DND-41 (cell line): ENCODE results near the gene ZDHHC16.

Source experiments
- ATAC-seq: fragments of 200-7000 bp; cut with Tn5 transposase; 3 replicates; pipeline ENCODE4 v1.9.1; 2021; ENCODE audit warnings: low read depth; ENCODE audit not compliant: insufficient read depth
- DNase-seq: peaks from one replicate; pipeline ENCODE4 v3.0.0-alpha.2; 2020
- H2AFZ ChIP-seq: 2 replicates; pipeline ENCODE4 v1.6.0; 2012; ENCODE audit warnings: low read depth, low read length
- H3K27ac ChIP-seq: 2 replicates; pipeline ENCODE4 v1.5.1; 2012; ENCODE audit warnings: low read length, inconsistent platforms
- H3K27me3 ChIP-seq: fragments of 200-600 bp; sonication (generic); 2 replicates; pipeline ENCODE4 v1.6.0; 2012; ENCODE audit warnings: low read length, mild to moderate bottlenecking, inconsistent platforms; ENCODE audit not compliant: insufficient read depth, poor library complexity
- H3K36me3 ChIP-seq: 2 replicates; pipeline ENCODE4 v1.5.1; 2012; ENCODE audit warnings: low read length, inconsistent platforms; ENCODE audit not compliant: insufficient read depth
- H3K4me1 ChIP-seq: 2 replicates; pipeline ENCODE4 v1.5.1; 2012; ENCODE audit warnings: mild to moderate bottlenecking, low read length; ENCODE audit not compliant: insufficient read depth
- H3K4me2 ChIP-seq: 2 replicates; pipeline ENCODE4 v1.6.0; 2012; ENCODE audit warnings: mild to moderate bottlenecking, moderate library complexity, low read length, inconsistent platforms; ENCODE audit not compliant: insufficient read depth
- H3K4me3 ChIP-seq, 2 experiments: fragments of 200-600 bp in 1 of 2; shearing (Covaris generic) in 1 of 2; 2 replicates each; pipeline ENCODE4 v1.5.1; 2012 to 2016; ENCODE audit warnings: inconsistent platforms in 2 of 2, low read length in 2 of 2, mild to moderate bottlenecking in 2 of 2, low read depth in 1 of 2, moderate library complexity in 1 of 2
- H3K79me2 ChIP-seq: 2 replicates; pipeline ENCODE4 v1.6.0; 2012; ENCODE audit warnings: low read length, inconsistent platforms; ENCODE audit not compliant: insufficient read depth
- H3K9ac ChIP-seq: 2 replicates; pipeline ENCODE4 v1.6.0; 2012; ENCODE audit warnings: low read depth, mild to moderate bottlenecking, inconsistent platforms, low read length, moderate library complexity
- H3K9me3 ChIP-seq: 2 replicates; pipeline ENCODE4 v1.5.1; 2012; ENCODE audit warnings: low read length, moderate library complexity, mild to moderate bottlenecking, inconsistent platforms; ENCODE audit not compliant: insufficient read depth, severe bottlenecking
- H4K20me1 ChIP-seq: 2 replicates; pipeline ENCODE4 v1.6.0; 2012; ENCODE audit warnings: low read length; ENCODE audit not compliant: insufficient read depth
- CTCF ChIP-seq: IDR thresholded peaks from 2 replicates; pipeline ENCODE4 v1.5.1; 2012; ENCODE audit warnings: borderline replicate concordance, low read length, moderate library complexity, mild to moderate bottlenecking; ENCODE audit not compliant: poor library complexity, severe bottlenecking; ENCODE audit errors: extremely low read depth
- EZH2 ChIP-seq: IDR thresholded peaks from 3 replicates; pipeline ENCODE4 v1.6.1; 2012; ENCODE audit warnings: borderline replicate concordance, low read depth, mild to moderate bottlenecking, moderate library complexity, low read length, inconsistent platforms; ENCODE audit not compliant: severe bottlenecking

ZDHHC16 gene

DNA sequence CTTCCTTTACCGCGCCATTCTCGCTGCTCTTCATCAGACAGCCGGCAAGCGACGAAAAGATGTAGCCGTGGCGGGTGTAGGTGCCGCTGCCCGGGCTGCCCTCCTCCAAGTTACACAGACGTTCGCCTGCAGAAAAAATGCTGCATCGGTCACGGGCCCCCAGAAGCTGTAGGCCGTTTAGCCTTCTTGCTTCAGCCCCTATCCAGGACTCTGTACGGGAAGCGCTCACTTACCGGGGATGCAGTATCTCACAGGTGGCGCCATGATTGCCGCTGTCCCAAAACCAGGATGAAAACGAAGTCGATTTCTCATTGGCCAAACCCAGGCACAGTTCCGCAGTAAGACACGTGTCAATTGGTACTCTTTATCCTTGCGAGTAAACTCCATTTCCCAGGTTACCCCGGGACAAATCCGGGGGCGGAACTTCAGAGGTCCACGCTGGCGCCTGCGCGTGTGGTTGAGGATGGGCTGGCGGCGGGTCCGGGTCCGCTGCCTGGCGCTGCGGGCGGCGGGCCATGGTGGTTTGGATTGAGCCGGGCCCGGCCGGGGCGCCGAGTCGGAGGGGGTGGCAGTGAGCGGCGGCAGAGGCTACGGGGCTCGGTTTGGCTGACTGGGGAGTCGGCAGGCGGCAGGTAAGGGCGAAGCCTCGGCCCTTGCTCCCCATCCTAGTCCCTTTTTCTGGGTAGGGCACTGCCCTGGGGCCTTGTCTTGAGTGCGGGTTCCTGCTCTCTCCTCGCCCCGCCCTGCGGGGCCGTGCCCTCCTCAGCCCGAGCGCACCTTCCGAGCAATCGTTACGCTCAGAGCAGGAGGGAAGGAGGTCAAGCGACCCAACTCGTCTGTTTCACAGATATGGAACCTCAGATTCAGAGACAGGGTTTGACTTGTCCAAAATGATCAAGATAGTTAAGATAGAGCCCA is at the start of gene ZDHHC16, which contains the start of gene EXOSC1:
TSS of gene ZDHHC16 (plus strand) at position 454 of the 918 bp plus-strand sequence. CDS start 5,501 bp downstream, outside the sequence.
TSS of gene EXOSC1 (minus strand) at position 285 of the 918 bp plus-strand sequence. CDS start at position 264, 21 bp downstream.
- peak; percentile 93 for DNase-seq
- Histone ChIP-seq H3K4me1 (peaks cover 31% of the 10 kb centered on the region), H3K9ac (peak within 1 kb of the TSS; percentile 81), H3K9me3 (no peaks in the 10 kb centered on the region), H3K36me3 (peaks cover 18% of the 10 kb centered on the region), H3K4me2 (peak within 1 kb of the TSS; percentile 72), H3K27ac (peak within 1 kb of the TSS; percentile 78), H3K79me2 (peaks cover 76% of the 10 kb centered on the region), H3K4me3 (peak within 1 kb of the TSS; percentile 80 to 97), H3K27me3 (no peaks in the 10 kb centered on the region), H2AFZ (peak within 1 kb of the TSS; percentile 98), H4K20me1 (peaks cover 4% of the 10 kb centered on the region; the same call in 1 of the 2 replicates)
- peak; percentile 97 for ATAC-seq
- peak; percentile 1 for TF ChIP-seq CTCF
- no peak for TF ChIP-seq EZH2

DNA sequence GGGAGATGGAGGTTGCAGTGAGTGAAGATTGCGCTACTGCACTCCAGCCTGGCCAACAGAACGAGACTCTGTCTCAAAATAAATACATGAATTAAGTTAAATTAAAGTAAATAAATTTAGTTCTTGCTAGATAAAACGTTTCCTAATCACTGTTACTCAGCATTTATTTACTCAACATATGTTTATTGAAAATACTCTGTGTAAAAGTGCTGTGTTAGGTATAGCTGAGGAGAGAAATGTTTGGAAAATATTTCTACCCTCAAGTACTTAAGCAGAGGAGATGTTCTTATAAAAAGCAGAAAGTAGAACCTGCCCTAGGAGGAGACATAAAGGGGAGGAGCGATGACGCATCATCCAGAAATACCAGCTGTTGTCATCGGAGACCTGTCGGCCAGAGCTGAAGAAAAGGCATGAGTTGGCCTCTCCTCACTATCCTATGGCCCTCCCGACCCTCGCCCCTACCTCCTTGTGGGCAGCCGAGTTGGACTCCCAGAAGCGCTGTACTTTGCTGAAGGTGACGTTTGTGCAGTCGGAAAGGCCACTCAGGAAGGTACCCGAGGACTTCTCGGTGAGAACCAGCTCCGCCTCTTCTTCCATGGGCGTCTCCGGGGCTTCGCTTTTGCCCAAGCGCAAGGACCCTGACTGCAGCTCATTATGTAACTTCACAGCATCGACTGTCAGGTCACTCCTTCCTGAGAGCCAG is 46.0 kb upstream of the ZDHHC16 start:
- peaks cover 20% of the 10 kb centered on the region; the same call in 1 of the 2 replicates for H3K36me3 ChIP-seq
- H3K27ac ChIP-seq, result no peak overlapping the region
- no peaks in the 10 kb centered on the region for H3K9me3 ChIP-seq
- DNase-seq, result no peak
- TF ChIP-seq EZH2, result no peak
- no peak for TF ChIP-seq CTCF
- ATAC-seq, result no peak
- H2AFZ ChIP-seq, result 0 out of 2 replicates have a peak overlapping the region, but pooled peaks have one; percentile 84
- H3K9ac ChIP-seq, result peak overlapping the region; percentile 59
- peaks cover 3% of the 10 kb centered on the region; the same call in 1 of the 2 replicates for H4K20me1 ChIP-seq
- peak overlapping the region; percentile 80 for H3K4me2 ChIP-seq
- no peaks in the 10 kb centered on the region for H3K27me3 ChIP-seq
- peaks cover 14% of the 10 kb centered on the region for H3K79me2 ChIP-seq
- peaks cover 17% of the 10 kb centered on the region for H3K4me1 ChIP-seq
- peak overlapping the region; percentile 82 to 85; a peak in 3 of 4 replicates for H3K4me3 ChIP-seq

DNA sequence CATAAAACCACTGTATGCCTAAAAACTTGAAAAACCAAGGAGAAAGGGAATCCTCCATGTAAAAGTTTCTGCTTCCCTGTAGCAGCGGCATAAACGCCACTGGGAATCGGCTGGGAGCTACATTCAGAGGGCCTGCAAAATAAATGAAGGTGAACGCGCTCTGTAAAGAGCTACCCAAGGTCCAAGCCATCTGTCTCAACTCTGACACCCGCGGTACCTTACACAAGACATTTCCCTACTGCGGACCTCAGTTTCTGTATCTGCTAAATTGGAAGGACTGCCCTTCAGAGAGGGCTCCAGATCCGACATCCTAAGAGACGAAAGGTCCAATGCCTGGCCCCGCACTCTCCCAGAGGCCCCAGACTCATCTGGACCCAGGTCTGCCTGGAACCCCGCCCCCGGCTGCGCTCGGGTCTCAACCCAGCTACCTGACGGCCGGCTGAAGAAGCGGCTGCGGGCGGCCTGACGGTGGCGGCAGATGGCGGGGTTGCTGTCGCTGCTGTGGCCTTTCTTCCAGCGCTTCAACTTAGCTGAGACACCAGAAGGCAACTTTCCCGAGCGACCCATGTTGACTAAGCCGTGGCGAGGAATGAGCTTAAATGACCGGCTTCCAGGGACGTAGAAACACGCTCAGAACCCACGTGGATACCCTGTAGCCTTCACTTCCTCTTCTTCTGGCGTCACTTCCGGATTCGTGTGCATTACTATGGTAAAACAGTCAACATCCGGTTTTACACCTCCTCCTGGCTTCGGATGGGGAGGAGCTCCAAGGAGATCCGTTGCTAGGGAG is 45.1 kb upstream of the ZDHHC16 start, which contains the start of gene RRP12:
TSS of gene RRP12 (minus strand) at position 676 of the 790 bp plus-strand sequence. CDS start at position 567, 109 bp downstream.
- peaks cover 3% of the 10 kb centered on the region; the same call in 1 of the 2 replicates for H4K20me1 ChIP-seq
- H3K27ac ChIP-seq, result peak within 1 kb of the TSS; percentile 61
- peak within 1 kb of the TSS; percentile 82 to 85 for H3K4me3 ChIP-seq
- peaks cover 14% of the 10 kb centered on the region for H3K79me2 ChIP-seq
- no peak for TF ChIP-seq EZH2
- TF ChIP-seq CTCF, result peak; percentile 34
- peak; percentile 89 for DNase-seq
- H3K36me3 ChIP-seq, result peaks cover 12% of the 10 kb centered on the region; the same call in 1 of the 2 replicates
- ATAC-seq, result peak; percentile 100
- no peaks in the 10 kb centered on the region for H3K27me3 ChIP-seq
- H3K4me1 ChIP-seq, result peaks cover 17% of the 10 kb centered on the region
- peak within 1 kb of the TSS; percentile 59 for H3K9ac ChIP-seq
- H3K9me3 ChIP-seq, result no peaks in the 10 kb centered on the region
- H3K4me2 ChIP-seq, result peak within 1 kb of the TSS; percentile 80
- H2AFZ ChIP-seq, result peak within 1 kb of the TSS; percentile 84
